ENCODE results near the gene ACMSD.
"Not testable (repeated sequence)": the region's sequence is repeated elsewhere in the genome, so short reads cannot be mapped to it uniquely, and the experiment has no call there.

The ACMSD gene

GRCh38 chr2:134838143-134838620, at the start of gene ACMSD:
ACMSD (plus strand) TSS chr2:134838616; CDS start chr2:134838683, 67 bp downstream.
- DNase-seq, result no peak

GRCh38 chr2:134790487-134790886, 47.9 kb upstream of the ACMSD start:
- DNase-seq, result no peak

GRCh38 chr2:134791616-134792015, 46.8 kb upstream of the ACMSD start:
- DNase-seq, result no peak

- DNase-seq, result no peak
Observed at GRCh38 chr2:134792186-134792585, 46.2 kb upstream of the ACMSD start.

- no peak for DNase-seq
Observed at GRCh38 chr2:134795765-134796164, 42.7 kb upstream of the ACMSD start.

GRCh38 chr2:134796373-134796772, 42.0 kb upstream of the ACMSD start:
- no peak for DNase-seq

- DNase-seq, result no peak
Observed at GRCh38 chr2:134799936-134800335, 38.5 kb upstream of the ACMSD start.

GRCh38 chr2:134800341-134800740, 38.1 kb upstream of the ACMSD start:
- no peak for DNase-seq

GRCh38 chr2:134803609-134804405, 34.6 kb upstream of the ACMSD start:
- not testable (repeated sequence) for DNase-seq

- DNase-seq, result no peak
Observed at GRCh38 chr2:134815741-134816140, 22.7 kb upstream of the ACMSD start.

- DNase-seq, result no peak
Observed at GRCh38 chr2:134818321-134818720, 20.1 kb upstream of the ACMSD start.

- DNase-seq, result no peak
Observed at GRCh38 chr2:134819334-134819733, 19.1 kb upstream of the ACMSD start.

GRCh38 chr2:134823431-134823830, 15.0 kb upstream of the ACMSD start:
- no peak for DNase-seq

- DNase-seq, result no peak
Observed at GRCh38 chr2:134823832-134824231, 14.6 kb upstream of the ACMSD start.

- not testable (repeated sequence) for DNase-seq
Observed at GRCh38 chr2:134825716-134826115, 12.7 kb upstream of the ACMSD start.

- no peak for DNase-seq
Observed at GRCh38 chr2:134835471-134835870, 2.9 kb upstream of the ACMSD start.

- DNase-seq, result no peak
Observed at GRCh38 chr2:134836986-134837385, 1.4 kb upstream of the ACMSD start.

GRCh38 chr2:134839649-134840048, 1.2 kb downstream of the ACMSD start:
- DNase-seq, result no peak

- DNase-seq, result no peak
Observed at GRCh38 chr2:134842930-134843490, 4.6 kb downstream of the ACMSD start.

GRCh38 chr2:134843968-134844367, 5.6 kb downstream of the ACMSD start:
- no peak for DNase-seq

- DNase-seq, result no peak
Observed at GRCh38 chr2:134845028-134845427, 6.6 kb downstream of the ACMSD start.

- DNase-seq, result no peak
Observed at GRCh38 chr2:134845719-134846118, 7.3 kb downstream of the ACMSD start.

GRCh38 chr2:134846213-134846612, 7.8 kb downstream of the ACMSD start:
- DNase-seq, result no peak

- DNase-seq, result not testable (repeated sequence)
Observed at GRCh38 chr2:134847582-134847981, 9.2 kb downstream of the ACMSD start.

All from right hindlimb (tissue), 1 donor.